Kidney (tissue), 14 donors: ENCODE measurements around the gene IGF2BP3. TPM values are rescaled to one million over a fixed set of nuclear protein-coding genes. Genes with fewer than 3 reads are reported as not detected.

Experiments
- DNase-seq, 5 donors: peaks; one replicate each; pipeline ENCODE4 v3.0.0-alpha.2; 2013 to 2020
- FAIRE-seq: peaks from 2 replicates; lab custom pipeline; 2012; peaks lifted over from hg19 to GRCh38; lab: Jason Lieb, UNC
- H3K27ac ChIP-seq, 2 donors: one replicate each; pipeline ENCODE4 v1.7.0; 2013; ENCODE audit warnings: low read depth in 2 of 2, low read length in 2 of 2, inconsistent platforms in 1 of 2
- H3K27me3 ChIP-seq: one replicate; pipeline ENCODE4 v1.7.1; 2013; ENCODE audit warnings: low read length, inconsistent platforms; ENCODE audit not compliant: control insufficient read depth, insufficient read depth
- H3K36me3 ChIP-seq, 3 donors: one replicate each; pipeline versions ENCODE4 v1.7.0 to v1.7.1; 2013; ENCODE audit warnings: low read length in 3 of 3, control low read depth in 1 of 3, inconsistent platforms in 1 of 3; ENCODE audit not compliant: insufficient read depth in 3 of 3, control insufficient read depth in 2 of 3
- H3K4me1 ChIP-seq, 3 donors: one replicate each; pipeline versions ENCODE4 v1.7.0 to v1.7.1; 2013; ENCODE audit warnings: low read length in 3 of 3, inconsistent platforms in 1 of 3, low read depth in 1 of 3; ENCODE audit not compliant: control insufficient read depth in 2 of 3, insufficient read depth in 2 of 3
- H3K4me3 ChIP-seq, 3 donors: one replicate each; pipeline versions ENCODE4 v1.7.0 to v1.8.1; 2013; ENCODE audit warnings: low read length in 3 of 3, control low read depth in 1 of 3, inconsistent platforms in 1 of 3
- H3K9ac ChIP-seq, 3 donors: one replicate each; pipeline versions ENCODE4 v1.7.0 to v1.7.1; 2013; ENCODE audit warnings: low read length in 3 of 3, control low read depth in 1 of 3, inconsistent platforms in 1 of 3
- H3K9me3 ChIP-seq, 3 donors: one replicate each; pipeline versions ENCODE4 v1.7.0 to v1.7.1; 2013; ENCODE audit warnings: low read length in 3 of 3, control low read depth in 1 of 3, inconsistent platforms in 1 of 3; ENCODE audit not compliant: control insufficient read depth in 2 of 3, insufficient read depth in 1 of 3
- CTCF ChIP-seq: IDR thresholded peaks from 3 replicates; pipeline ENCODE4 v1.5.1; 2012; ENCODE audit warnings: mild to moderate bottlenecking, moderate library complexity, borderline replicate concordance; ENCODE audit not compliant: insufficient read depth; ENCODE audit errors: extremely low read depth
- intact Hi-C: fragments of 100-400 bp; cut with DNase I; formaldehyde crosslinking; loops from one replicate; pipeline ENCODE4 v1.11.1; 2022
- polyA plus RNA-seq: library from polyadenylated mRNA; stranded (reverse); fragments of 350-450 nt; fragmentation: Illumina TruSeq; extraction: RNeasy Lipid Tissue Mini Kit (QIAGEN cat#74804); gene quantifications from one replicate; pipeline ENCODE4 v1.2.3, GENCODE V29; 2014; ENCODE audit warnings: low read depth, low replicate concordance; ENCODE audit not compliant: insufficient read depth
- total RNA-seq: library from RNA; stranded (reverse); fragmentation: NEBNext Ultra II Directional; extraction: Animal tissue kit (Norgen Biotek cat#: 25700); gene quantifications from one replicate; pipeline ENCODE4 v1.2.1, GENCODE V29; 2021
- donor health status: control.
- donor health status: control.
- donor health status: control.
- donor health status: control.
- donor health status: control.
- donor health status: DM: yes; HTN: yes; CAD: no.
- donor health status: Normal renal cell carcinoma (clear cell type).

Gene IGF2BP3
- total and polyA plus RNA-seq, 2 donors from 2014 or later, result 0.85 TPM; not detected in 1

DNA sequence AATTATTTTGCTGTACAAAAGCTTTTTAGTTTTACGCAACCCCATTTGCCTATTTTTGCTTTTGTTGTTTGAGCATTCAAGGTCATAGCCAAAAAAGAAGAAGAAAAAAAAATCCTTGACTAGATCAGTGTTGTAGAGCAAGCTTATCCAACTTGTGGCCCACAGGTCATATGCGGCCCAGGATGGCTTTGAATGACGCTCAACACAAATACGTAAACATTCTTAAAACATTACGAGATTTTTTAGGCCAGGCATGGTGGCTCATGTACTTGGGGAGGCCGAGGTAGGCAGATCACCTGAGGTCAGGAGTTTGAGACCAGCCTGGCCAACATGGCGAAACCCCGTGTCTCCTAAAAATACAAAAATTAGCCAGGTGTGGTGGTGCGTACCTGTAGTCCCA is 179.3 kb downstream of the IGF2BP3 start:
- DNase-seq (no peak), FAIRE-seq (no peak)
- H3K9ac ChIP-seq, result no peak overlapping the region
- no peaks in the 10 kb centered on the region for H3K9me3 ChIP-seq
- H3K4me3 ChIP-seq, result no peak overlapping the region
- intact Hi-C loops, result no loop called here
- no peaks in the 10 kb centered on the region for H3K4me1 ChIP-seq
- no peak overlapping the region for H3K27ac ChIP-seq
- no peaks in the 10 kb centered on the region for H3K27me3 ChIP-seq
- TF ChIP-seq CTCF, result no peak
- no peaks in the 10 kb centered on the region for H3K36me3 ChIP-seq

- no peak for FAIRE-seq
- H3K9ac ChIP-seq, result no peak overlapping the region
- no peaks in the 10 kb centered on the region for H3K9me3 ChIP-seq
- intact Hi-C loops, result no loop called here
- no peak overlapping the region for H3K27ac ChIP-seq
- no peaks in the 10 kb centered on the region for H3K4me1 ChIP-seq
- no peak for DNase-seq
- no peak for TF ChIP-seq CTCF
- H3K36me3 ChIP-seq, result no peaks in the 10 kb centered on the region
- H3K4me3 ChIP-seq, result no peak overlapping the region
- no peaks in the 10 kb centered on the region for H3K27me3 ChIP-seq
These were observed 182.7 kb downstream of the IGF2BP3 start for GRCh38 chr7:23287612-23288011.

- FAIRE-seq, result no peak
- DNase-seq, result no peak
- TF ChIP-seq CTCF, result no peak
- Histone ChIP-seq H3K27ac (no peak overlapping the region), H3K27me3 (no peaks in the 10 kb centered on the region), H3K9ac (no peak overlapping the region), H3K4me1 (no peaks in the 10 kb centered on the region), H3K36me3 (no peaks in the 10 kb centered on the region), H3K4me3 (no peak overlapping the region), H3K9me3 (no peaks in the 10 kb centered on the region)
- intact Hi-C loops, result no loop called here
These were observed 184.3 kb downstream of the IGF2BP3 start for GRCh38 chr7:23285657-23286646.
